Measurements from ENCODE around the gene BET1L.
A peak's percentile ranks its signal among the peaks of the same experiment; 100 is the strongest.
"Not testable (repeated sequence)": the region's sequence is repeated elsewhere in the genome, so short reads cannot be mapped to it uniquely, and the experiment has no call there.

The BET1L gene, protein sequence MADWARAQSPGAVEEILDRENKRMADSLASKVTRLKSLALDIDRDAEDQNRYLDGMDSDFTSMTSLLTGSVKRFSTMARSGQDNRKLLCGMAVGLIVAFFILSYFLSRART

DNA sequence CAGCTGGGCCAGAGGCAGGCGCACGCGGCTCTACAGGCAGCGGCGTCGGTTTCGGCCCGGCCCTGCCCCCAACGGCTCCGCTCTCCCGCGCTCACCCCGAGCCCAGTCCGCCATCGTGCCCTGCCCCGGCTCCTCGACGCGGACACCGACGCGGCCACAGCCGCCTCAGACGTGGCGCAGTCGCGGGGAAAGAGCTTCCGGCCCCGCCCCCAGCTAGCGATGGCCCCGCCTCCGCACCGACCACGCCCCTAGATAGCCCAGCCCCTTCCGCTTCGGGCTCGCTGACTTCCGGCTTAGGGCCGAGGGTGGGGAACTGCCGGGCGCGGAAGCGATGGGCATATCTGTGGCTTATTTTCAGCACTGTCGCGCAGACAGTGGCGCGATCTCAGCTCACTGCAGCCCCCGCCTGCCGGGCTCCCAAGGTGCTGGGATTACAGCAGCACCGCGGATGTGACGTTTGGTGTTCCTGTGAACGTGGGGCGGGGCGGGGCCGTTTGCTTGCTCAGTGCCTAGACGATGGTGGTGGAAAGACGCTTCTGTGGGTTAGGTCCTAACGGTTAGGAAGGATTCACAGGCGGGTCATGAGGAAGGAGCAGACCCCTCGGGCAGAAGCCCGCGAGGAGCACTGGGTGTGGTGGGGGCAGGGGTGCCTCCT is at the start of gene BET1L, which contains the start of gene RIC8A:
Gene BET1L (minus strand): TSS at position 192 of the 655 bp plus-strand sequence. CDS start 78 bp downstream, at position 114.
Gene RIC8A (plus strand): TSS at position 501 of the 655 bp plus-strand sequence. CDS start 1,147 bp downstream, outside the sequence.
- DNase-seq = peak; percentile 94 to 97

DNA sequence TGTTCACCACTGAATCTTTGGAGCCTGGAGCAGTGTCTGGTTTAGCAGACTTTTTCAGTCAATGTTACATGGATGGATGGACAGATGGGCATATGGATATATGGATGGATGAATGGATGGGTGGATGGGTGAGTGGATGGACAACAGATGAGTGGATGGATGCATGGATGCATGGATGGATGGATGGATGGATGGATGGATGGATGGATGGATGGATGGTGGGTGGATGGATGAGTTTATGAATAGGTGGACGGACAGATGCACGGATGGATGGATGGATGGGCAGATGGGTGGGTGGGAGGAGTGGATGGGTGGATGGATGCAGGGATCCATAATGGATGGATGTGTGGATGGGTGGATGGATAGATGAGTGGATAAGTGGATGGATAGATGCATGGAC is 48.6 kb upstream of the BET1L start:
- DNase-seq = no peak

DNA sequence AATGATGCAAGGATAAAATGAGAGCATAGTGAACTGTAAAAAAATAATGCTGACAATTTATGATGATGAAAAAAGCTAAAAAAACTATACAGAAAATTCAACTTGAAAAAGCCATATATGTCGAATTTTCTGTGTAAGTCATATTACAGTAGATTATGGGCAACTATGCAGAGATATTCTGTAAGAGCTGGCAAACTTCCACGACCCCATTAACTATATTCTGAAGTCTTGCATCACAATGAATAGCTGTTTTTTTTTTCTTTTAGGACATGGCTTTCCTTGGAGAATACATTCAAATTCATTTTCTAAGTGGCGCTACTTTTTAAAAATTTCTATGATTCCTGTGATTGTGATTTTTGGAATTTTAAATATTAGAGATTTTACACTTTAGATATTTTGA is 48.0 kb upstream of the BET1L start:
- DNase-seq = no peak

DNA sequence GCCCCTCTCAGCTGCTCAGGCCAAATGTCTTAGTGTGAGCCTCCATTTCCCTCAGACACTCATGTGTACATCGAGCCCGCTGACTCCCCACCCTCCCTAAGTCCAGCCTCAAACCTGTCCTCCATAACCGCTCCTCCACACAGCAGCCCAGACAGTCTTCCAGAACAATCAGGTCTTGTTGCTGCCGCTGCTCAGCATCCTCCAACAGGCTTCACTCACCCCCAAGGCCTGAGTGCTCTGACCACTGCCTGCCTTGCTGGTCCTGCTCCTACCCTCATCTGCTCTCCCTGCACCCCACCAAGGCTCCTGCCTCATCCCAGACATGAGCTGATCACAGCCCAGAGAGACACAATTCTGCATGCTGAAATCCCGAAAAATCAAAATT is 46.7 kb upstream of the BET1L start:
- DNase-seq = no peak

DNA sequence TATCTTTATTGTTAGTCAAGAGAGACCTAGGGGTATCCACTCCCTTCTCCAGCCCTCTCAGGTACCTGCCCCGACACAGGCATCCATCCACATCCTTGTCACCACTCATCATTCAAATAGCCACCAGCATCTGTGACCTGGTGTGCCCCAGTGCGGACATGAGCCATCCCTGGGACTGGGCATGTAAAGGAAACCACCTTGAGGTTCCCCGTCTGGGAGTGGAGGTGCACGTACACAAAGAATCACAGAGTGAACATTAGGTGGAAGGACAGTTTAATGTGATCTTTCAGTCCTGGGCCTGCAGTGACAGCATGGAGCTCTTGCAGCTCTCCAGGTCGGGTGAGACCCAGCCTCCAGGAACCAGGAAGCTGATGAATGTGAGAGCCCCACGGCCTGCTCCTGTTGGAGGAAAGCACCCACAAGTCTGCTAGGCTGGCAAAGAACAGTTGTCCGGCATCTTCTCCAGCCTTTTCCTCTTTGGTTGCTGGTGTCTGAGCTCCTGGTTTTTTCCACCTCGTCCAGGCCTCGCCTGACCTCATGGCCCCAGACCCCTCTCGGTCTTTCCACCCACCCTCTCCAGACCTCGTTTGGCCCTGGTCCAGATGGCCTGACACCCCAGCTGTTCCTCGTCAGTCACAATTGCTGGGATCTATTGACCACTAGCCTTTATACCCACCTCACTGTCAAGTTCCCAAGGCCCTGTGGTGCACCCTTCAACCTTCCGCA is 46.1 kb upstream of the BET1L start:
- DNase-seq = no peak

DNA sequence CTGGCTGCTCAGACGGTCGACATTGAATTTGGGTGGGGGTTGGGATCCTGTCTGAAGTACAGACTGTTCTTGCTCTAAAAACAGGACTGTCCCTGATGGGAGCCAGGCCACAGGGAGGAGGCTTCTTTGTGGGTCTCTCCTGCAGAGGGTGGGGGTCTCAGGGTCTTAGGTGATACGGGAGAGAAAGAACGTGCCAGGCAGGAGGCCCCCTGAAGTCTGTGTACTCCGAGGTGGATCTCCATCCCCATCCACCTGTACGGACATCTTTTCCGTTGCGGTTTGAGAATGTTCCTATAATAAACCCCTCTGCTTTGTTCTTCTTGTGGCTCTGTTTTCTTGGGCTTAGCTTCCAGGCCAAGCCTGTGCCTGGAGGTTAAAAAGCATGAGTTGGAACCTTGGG is 45.5 kb upstream of the BET1L start:
- no peak for DNase-seq

DNA sequence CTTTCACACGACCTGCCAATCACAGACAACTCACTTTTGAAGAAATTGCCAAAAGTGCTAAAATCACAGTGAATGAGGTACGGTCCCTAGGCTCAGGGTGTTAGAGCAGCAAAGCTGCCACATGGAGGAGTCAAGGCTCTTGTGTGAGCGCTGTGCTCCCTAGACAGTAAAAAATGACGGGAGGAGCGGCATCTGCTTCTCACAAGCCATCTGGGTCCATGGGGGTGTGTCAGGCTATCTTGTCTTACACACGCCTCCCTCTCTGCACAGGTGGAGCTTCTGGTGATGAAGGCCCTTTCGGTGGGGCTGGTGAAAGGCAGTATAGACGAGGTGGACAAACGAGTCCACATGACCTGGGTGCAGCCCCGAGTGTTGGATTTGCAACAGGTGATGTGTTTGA is 44.4 kb upstream of the BET1L start:
- DNase-seq = no peak

DNA sequence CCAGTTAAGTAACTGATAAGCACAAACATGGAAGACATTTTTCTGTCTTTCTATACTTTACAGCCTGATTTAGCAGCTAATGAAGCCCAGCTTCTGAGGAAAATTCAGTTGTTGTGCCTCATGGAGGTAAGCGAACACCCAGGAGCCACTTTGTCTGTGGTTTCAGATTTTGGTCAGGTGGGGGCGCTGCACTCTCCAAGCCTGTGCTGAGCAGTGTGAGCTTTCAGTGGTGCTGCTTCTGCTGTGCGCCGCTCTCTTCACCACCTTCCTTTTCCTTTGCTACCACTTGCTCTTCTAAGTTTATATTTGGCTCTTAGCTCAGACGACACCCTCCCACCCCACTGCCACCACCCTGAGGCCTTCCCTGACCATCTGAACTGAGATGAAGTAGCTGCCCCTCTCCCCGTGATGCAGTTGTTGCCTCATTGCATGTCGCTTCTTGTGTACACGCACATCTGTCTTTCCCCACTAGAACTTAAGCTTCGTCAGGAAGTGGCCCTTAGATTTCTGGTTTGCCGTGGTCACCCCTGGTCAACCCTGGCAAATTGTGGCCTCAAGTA is 43.6 kb upstream of the BET1L start:
- DNase-seq = peak in 1 of 2 donors; percentile 16

DNA sequence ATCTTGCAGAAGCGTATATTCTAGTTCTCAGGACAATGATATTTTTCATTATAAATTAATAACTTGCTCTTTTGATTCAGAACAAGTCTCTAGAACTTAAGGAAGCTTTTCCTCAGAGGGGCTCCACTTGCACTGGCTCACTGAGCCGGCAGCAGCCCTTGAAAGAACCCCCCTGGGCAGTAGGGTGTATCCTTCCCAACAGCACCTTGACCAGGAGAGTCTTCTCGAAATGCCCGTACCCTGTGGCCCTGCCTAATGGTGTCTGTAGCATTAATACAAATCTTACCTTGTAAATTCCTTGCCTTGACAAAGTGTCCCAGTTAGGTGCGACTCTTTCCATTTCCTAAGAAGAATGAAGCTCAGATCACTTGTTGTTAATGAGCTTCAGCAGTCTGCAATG is 43.1 kb upstream of the BET1L start:
- DNase-seq = no peak

DNA sequence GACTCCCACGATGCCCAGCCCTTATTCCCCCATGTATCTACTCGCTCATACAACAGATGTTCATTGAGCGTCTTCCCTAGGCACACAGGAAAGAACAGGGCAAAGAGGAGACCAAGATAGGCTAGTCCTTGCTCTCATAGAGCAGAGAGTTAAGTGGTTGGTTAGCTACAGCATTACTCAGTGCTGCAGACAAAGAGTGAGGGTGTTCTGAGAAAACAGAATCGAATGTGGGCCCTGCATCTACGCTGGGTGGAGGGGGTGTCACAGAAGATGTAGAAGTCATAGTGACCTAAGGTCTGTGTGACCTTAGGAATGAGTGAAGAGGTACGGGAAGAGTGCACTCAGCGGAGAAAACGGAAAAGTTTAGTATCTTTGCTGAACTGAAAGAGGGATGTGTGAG is 41.9 kb upstream of the BET1L start:
- DNase-seq = no peak

DNA sequence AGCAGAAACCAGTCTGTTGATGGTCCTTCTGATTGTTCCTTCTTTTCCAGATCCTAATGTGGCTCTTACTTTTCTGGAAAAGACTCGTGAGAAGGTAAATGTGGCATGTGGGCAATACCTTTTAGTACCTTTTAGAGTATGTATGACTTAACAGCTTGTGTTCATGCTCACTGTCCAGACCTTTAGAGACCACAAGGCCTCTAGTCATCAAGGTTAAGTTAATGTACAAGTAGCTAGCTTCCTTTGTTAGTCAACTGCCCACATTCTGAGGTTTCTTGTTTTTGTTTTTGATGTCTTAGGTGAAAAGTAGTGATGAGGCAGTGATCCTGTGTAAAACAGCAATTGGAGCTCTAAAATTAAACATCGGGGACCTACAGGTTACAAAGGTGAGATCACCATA is 37.2 kb upstream of the BET1L start:
- DNase-seq = no peak

DNA sequence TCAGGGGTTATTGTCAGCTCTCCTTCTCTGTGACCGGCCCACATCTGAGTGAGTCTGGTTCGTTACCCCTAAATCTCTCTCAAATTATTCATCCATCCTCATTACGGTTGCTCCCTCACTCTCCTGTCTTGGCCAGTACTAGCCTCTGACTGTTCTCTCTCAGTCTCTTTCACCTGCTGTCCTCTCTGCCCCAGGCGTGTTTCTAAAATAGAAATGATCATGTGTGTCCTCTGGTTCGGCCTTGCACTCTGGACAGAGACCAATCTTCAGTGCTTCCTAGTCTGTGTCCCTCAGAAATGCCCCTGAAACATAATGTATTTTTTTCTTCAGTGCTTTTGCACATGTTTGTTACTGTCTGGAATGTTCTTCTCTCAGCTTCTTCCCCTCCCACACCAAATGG is 34.4 kb upstream of the BET1L start:
- DNase-seq = no peak

DNA sequence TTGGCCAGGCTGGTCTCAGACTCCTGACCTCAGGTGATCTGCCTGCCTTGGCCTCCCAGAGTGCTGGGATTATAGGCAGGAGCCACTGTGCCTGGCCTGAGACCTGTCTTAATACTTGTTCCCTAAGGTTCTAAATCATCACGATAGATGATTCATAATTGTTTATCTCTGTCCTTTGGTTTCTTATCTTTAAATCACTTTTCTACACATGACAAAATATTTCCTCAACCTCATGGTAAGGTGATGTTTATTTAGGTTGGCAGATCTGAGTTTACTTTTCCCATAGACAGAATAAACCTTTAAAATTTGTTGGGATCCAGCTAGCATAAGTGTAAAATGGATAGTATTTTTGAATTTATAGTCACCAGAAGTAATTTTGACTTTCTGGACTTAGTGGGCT is 33.1 kb upstream of the BET1L start:
- DNase-seq = no peak

DNA sequence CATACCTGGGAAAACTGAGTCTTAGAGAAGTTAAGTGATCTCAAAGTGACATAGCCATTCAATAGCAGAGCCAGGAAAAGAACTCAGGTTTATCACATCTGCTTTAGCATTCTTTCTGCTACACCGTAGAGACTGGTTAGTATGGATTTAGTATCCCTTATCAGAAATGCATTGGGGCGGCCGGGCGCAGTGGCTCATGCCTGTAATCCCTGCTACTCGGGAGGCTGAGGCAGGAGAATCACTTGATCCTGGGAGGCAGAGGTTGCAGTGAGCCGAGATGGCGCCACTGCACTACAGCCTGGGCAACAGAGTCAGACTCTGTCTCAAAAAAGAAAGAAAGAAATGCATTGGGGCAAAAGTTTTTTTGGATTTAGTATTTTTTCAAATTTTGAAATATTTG is 31.1 kb upstream of the BET1L start:
- DNase-seq = not testable (repeated sequence)

DNA sequence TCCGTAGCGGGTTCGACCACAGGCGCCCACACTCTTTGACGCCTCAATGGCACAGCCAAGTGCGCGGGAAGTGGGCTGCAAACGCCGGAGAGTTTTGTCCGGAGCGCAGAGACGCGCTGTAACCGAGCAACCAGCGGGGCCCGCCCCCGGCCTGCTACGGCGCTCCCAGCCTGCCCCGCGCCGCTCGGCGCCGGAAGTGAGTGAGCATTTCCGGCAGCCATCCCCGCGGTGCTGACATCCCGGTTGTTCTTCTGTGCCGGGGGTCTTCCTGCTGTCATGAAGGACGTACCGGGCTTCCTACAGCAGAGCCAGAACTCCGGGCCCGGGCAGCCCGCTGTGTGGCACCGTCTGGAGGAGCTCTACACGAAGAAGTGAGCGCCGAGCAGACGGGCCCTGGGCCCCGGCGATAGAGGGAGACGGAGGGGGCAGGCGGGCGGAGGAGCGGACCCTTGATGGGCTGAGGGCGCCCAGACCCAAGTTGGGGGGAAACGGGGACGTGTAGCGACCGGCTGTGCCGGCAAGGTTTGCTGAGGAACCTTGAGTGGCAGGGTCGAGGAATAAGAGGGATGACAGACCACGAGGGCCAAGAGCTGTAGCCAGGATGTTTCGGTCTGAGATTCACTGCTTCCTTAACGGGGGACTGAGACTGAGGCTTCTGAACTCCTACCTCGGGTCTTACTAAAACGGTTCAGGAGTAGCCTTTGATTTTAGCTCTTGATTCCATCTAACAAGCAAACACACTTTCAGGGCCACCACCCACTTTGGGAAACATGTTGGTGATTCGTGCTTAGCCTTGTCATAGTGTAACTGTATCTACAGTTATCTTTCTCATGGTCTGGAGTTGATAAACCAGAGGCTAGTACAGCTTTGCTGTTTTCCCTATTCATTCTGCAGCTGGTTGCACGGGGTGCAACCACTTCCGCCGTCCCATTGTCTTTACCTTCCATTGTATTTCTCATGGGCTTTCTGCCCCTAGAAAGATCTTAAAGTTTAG is 29.9 kb upstream of the BET1L start, which contains the start of gene PSMD13:
Gene PSMD13 (plus strand): TSS at position 203 of the 994 bp plus-strand sequence. CDS start 74 bp downstream, at position 277.
- DNase-seq = peak; percentile 71 to 80

DNA sequence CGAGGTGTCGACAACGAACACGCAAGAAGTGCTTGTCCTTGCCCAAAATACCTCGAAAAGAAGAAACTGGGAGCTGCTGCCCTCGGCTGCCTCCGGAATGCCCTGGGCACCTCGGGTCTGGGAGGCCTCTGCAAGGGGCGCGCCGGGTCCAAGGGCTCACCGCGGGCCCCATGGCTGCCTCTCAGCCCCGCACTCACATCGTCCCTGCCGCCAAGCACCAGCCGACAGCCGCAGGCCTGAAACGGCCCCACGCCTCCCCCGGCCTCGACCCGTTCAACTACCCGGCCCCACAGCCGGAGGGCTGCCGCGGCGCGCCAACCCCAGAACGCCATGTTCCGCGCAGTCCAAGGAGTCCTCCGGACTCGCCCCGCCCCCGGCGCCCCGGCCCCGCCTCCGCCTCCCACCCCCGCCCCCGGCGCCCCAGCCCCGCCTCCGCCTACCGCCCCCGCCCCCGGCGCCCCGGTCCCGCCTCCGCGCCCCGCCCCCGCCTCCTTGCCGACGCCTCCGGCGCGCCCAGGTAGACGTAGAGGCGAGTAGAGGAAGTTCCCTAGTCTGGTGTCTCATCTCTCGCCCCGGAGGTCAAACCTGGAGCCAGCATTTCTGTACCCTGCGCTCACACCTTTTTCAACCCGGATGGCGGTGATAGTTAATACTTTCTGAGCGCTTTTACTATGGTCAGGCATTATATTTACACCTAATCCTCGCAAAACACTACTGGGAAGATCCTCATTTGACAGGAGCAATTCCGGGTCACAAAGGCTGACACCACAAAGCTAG is 29.0 kb upstream of the BET1L start, which contains the start of gene SIRT3:
Gene SIRT3 (minus strand): TSS at position 346 of the 777 bp plus-strand sequence. CDS start 14 bp downstream, at position 332.
- peak; percentile 72 to 75 for DNase-seq

DNA sequence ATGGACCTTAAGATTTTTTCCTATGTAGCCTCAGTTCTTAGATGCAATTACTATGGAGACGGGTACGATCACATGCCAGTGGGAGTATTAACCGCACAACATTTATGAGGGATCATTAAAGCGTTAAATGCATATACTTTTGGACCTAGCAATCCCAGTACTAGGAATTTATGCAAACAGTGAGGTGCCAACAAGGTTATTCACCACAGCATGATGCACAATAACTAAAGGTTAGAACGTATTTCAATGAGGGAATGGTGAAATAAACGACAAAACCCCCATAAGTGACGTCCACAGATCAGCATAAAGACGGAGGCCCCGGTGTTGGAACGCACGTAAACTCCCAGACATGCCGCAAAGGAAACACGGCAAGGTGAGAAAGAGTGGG is 28.4 kb upstream of the BET1L start:
- no peak for DNase-seq

DNA sequence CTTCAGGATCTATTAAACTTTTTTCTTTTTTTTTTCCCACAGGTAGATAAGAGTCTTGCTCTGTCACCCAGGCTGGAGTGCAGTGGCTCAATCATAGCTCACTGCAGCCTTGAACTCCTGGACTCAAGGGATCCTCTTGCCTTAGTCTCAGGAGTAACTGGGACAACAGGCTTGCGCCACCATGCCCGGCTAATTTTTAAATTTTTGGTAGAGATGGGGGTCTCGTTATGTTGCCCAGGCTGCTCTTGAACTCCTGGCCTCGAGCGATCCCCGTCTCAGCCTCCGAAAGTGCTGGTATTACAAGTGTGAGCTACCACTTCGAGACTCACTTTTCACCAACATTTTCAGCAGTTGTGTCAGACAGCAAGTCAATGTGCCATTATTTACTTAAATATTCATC is 28.0 kb upstream of the BET1L start:
- DNase-seq = no peak

DNA sequence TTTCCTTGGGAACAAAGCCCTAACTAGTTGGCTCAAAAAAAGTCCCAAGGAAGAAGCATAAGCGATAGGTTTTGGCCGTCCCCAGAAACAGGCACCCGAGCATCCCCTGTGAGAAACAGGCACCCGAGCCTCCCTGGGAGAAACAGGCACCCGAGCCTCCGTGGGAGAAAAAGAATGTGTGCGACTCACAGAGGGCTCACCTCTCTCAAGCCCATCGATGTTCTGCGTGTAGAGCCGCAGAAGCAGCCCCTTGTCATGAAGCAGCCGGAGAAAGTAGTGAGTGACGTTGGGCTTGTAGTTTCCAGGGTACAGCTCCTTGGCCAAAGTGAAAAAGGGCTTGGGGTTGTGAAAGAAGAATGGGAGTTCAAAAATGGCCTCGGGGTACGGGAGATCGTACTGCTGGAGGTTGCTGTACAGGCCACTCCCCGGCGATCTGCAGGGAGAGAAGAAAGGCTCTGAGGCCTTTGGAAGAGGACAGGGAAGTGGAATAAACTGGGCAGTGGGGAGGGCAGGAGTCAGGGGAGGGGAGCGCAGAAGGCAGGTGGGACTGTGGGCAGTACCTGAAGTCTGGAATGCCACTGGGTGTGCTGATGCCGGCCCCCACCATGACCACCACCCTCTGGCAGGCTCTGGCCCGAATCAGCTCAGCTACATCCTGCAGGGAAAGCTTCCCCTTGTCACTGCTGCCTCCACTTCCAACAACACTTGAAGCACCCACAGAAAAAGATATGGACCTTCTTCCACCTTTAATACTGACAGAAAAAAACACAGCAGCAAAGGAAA is 25.8 kb upstream of the BET1L start:
- no peak for DNase-seq

DNA sequence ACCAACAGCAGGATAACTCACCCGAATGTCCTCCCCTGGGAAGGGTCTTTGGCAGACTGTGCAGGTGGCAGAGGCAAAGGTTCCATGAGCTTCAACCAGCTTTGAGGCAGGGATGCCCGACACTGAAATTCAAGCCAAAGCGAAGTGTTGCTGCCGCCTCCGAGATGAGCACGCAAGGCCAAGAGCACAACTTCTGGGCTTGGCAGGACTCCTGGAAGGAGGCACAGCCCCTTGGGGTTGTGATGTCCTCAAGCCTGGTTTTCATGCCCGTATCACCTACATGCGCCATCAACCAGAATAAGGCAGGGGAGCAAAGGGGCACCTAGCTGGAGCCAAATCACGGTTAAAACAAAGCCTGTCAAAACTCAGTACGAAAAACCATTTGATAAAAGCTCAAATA is 23.2 kb upstream of the BET1L start:
- DNase-seq = no peak

Data from hippocampal formation (tissue), 2 donors.